NOMO-1 (cell line): Measurements from ENCODE around the gene FAM83D.
A peak's percentile ranks its signal among the peaks of the same experiment; 100 is the strongest.

Source experiments
- DNase-seq, 2 experiments: peaks; one replicate each; lab custom pipeline; 2025; ENCODE audit not compliant: unreplicated experiment in 2 of 2; lab: John Stamatoyannopoulos, UW

FAM83D gene, protein sequence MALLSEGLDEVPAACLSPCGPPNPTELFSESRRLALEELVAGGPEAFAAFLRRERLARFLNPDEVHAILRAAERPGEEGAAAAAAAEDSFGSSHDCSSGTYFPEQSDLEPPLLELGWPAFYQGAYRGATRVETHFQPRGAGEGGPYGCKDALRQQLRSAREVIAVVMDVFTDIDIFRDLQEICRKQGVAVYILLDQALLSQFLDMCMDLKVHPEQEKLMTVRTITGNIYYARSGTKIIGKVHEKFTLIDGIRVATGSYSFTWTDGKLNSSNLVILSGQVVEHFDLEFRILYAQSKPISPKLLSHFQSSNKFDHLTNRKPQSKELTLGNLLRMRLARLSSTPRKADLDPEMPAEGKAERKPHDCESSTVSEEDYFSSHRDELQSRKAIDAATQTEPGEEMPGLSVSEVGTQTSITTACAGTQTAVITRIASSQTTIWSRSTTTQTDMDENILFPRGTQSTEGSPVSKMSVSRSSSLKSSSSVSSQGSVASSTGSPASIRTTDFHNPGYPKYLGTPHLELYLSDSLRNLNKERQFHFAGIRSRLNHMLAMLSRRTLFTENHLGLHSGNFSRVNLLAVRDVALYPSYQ

DNA sequence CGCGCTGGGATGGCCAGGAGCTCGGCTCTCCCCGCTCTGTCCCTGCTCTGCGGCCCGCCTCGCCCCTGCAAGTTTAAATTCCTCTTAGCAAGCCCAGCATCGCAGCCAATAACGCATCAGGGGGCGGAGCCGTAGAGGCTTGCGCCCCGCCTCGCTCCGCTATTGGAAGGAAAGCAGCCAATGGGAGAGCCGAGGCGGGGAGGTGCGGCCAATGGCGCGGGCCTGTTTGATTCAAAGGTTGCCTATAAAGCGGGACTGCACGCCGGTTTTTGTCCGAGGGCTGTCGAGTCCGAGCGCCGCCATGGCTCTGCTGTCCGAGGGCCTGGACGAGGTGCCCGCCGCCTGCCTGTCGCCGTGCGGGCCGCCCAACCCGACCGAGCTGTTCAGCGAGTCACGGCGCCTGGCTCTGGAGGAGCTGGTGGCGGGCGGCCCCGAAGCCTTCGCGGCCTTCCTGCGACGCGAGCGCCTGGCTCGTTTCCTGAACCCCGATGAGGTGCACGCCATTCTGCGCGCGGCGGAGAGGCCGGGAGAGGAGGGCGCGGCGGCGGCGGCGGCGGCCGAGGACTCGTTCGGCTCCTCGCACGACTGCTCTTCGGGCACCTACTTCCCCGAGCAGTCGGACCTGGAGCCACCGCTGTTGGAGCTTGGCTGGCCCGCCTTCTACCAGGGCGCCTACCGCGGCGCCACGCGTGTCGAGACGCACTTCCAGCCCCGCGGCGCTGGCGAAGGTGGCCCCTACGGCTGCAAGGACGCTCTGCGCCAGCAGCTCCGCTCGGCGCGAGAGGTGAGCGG lies at the start of gene FAM83D:
FAM83D (plus strand) TSS at position 276 of the 792 bp plus-strand sequence; CDS start at position 302, 26 bp downstream.
- DNase-seq, result peak; percentile 98

DNA sequence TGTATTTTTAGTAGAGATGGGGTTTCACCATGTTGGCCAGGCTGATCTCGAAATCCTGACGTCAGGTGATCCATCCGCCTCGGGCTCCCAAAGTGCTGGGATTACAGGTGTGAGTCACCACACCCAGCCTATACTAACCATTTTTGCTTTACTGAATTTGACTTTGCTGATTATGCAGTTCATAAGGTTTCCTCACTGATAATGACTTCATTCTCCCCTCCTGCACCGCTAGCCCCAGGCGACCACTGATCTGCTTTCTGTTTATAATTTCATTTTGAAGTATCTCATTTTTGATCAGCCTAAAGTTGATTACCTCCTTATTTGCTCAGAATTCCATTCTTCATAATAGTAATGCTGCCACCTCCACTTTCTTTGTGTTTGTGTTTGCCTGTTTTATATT lies 48.7 kb upstream of the FAM83D start:
- no peak for DNase-seq

DNA sequence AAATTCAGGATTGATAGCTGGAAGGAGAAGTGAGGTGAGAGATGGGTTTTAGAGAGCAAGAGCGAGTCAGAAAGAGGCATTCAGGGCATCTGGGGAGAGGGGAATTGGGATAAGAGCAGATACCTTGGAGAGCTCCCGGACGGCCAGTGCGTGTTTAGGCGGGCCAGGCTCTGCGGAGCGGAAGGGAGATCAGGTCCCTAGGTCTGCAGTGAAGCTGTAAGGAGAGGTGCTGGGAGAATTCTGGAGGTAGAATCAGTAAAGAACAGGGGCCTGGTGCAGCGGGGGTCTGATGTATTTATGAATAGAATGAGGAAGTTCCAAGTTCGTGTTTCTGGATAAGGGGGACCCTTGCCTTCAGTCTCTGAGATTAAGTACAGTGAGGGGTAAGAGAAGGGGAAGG lies 47.4 kb upstream of the FAM83D start:
- DNase-seq, result peak in 1 of 2 experiments; percentile 19

DNA sequence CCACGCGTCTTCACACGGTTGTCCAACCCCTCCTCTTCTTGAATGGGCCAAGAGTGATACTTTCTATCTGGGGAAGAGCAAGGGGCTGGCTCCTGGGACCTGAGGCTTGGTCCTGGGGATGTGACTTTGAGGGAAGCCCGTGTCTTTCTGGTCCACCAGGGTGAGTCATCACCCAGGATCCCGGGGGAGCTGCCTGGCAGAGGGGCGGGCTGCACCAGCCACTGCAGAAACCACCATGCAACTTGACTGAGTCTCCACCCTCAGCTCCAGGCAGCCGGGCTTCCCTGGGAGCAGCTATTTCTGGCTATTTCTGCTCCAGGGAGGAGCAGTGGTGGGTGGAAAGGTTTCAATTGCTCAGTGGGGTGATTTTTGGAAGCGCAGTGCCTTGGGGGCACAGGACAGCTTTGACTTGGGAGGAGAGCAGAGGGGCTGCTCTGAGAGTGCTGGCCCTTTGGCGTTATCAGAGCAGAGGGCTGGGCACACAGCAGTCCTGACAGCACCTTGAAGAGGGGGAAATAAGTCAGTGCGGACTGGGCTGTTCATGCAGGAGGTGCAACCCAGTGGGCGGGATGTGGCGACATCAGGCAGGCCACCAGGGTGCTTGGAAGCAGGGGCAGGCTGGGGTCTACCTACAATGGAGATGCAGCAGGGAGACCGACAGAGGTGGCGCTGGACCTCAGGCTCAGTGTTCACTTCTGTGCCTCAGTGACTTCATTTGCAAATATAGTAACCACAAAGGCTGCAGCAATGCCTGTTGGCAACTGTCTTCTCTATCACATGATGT lies 45.1 kb upstream of the FAM83D start:
- no peak for DNase-seq

DNA sequence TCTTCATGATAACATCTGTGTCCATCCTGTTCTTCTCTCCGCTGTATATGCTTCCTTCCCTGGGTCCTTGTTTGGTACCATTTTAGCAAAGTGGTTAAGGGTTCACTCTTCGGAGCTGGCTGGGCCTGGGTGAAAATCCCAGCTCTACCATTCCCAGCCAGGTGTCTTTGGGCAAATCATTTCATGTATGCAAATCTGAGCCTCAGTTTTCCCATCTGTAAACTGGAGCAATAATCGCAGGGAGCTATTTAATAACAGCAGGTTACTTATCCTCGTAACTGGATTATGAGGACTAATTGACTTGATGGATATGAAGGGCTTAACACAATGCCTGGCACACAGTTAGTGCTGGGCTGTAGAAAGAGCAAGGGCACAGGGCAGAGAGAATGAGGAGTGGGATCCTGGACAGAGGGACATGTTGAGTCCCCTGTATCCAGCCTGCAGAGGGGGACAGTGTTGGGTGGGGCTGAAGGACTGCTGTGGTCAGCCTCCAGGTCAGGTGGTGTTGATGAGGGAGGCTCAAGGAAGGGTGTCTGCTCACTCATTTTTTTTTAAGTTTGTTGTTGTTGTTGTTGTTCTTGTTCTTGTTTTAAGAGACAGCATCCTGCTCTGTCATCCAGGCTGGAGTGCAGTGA lies 44.3 kb upstream of the FAM83D start:
- no peak for DNase-seq

DNA sequence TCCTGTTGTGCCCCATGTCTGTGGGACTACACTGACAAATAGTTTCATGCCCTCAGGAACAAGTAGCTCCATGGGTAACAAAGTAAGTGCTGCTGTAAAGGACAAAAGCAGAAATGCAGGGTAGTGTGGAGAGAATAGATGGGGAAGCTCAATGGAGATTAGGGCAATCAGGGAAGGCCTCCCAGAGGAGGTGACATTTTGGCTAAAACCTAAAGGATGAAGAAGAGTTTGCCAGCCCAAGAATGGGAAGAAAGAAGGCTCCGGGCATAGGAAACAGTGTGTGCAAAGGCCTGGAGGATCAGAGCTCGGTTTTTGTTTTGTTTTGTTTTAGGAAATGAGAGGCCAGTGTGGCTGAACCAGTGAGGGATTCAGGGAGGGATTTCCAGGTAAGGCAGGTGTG lies 43.6 kb upstream of the FAM83D start:
- DNase-seq, result no peak

DNA sequence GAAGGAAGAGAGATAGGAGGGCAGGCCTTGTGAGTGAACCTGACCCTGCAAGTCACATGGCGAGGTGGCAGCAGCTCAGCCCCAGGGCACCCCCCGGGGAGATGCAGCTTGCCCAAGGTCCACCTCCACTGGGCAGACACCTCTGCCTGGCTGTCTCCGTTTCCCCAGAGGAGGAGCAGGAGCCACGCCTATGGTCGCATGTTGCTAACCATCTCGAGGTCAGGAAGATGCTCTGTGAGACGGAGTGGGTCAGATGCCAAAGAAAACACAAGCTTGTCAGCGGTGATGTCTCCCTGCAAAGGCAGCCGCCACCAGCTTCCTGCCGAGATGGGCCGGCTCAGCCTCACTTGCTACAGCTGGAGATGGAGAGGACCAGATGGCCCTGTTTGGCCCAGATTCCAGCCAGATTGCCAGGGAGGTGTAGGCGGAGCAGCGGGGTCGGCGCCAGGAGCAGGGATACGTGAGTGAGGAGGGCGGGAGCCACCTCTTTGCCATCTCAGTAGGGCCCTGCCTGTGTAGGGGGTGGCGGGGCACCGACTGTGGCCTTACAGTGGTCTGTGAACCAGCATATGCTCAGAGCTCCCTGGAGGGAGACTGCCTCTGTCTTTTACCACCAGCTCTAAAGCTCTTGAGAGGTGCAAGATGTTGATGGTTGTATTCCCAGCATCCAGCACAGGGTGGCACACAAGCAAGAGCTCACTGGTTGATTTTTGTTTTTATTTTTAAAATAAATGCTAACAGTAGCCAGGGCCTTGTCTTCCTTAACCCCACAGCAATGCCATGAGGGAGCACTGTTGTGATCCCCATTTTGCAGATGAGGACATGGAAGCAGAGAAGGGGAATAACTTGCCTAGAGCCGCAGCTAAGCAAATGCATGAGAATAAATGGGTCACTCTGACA lies 42.9 kb upstream of the FAM83D start:
- DNase-seq, result no peak

DNA sequence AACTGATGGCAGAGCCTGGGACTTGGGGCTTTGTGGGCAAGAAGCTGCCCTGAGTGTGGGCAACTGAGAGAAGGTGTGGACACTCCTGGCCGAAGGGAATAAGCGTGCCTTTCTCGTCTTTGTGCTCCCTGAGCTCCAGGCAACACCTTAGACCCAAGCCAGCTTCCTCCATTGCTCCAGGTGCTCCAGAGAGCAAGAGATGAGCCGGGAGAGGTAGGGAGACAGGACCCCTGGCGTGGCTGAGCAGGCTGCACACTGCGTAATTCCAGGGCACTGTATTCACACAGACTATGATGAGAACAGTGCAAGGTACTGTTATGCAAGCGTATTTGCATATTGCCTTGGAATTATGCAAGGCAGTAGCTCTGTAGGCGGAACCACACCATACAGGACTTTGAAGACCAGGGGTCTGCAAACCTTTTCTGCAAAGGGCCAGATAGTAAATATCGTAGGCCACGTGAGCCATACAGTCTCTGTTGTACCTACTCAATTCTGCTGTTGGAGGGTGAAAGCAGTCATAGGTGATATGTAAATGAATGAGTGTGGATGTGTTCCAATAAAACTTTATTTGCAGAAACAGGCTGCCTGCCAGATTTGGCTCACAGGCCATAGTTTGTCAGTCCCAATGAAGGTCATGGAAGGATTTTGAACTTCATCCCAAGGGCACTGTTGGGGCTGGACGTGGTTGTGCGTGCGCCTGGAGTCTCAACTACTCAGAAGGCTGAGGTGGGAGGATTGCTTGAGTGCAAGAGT lies 42.1 kb upstream of the FAM83D start:
- DNase-seq, result peak; percentile 53 to 75

DNA sequence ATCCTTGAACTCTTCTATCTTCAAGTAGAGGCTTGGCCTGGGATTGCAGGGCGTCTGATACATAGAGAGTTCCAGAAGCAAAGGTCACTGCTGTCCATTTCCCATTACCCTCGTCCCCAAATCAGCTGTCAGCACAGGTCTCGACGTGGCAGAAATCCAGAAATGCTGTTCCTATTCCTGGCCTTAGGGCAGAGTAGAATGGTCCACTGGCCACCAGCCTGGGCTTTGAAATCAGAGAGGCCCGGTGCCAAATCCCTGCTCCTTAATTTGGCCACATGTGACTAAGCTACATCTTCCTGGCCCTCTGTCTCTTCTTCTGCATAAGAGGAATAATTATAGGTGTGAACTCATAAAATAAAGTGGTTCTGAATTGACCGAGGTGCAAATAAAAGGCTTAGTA lies 40.9 kb upstream of the FAM83D start:
- DNase-seq, result no peak

DNA sequence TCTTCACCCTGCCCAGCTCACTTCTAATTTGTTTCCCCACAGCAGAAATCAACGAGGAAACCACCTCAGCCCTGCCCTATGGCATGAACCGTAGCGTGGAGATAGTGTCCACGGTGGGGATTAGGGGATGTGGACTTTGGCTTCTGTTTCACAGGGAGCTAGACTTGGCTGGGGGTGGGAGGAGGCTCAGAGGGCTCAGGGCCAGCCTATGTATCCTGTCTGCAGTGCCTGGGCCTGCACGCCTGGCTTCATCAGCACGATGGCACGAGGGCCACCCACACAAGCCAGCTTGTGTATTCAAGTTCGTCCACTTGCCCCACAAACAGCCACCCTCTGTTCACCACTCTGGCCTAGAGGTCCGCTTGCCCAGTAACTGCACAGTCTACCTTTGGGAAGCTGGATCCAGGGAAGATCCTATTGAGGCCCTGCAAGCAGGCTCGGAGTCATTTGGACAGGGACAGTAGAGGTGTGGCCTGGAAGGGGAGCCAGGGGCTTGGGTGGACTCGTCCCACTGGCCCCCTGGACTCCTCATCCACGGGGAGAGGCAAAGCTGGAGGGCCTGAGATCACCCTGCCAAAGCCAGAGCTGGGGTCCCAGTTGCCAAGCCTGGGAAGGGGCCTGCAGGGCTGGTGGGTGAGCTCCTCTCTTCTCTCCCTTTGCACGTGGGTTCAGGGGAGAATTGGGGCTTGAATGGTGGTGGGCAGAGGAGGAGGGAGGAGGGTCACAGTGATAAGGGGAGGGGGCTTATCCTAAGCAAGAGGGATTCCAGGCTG lies 38.0 kb upstream of the FAM83D start:
- DNase-seq, result no peak

DNA sequence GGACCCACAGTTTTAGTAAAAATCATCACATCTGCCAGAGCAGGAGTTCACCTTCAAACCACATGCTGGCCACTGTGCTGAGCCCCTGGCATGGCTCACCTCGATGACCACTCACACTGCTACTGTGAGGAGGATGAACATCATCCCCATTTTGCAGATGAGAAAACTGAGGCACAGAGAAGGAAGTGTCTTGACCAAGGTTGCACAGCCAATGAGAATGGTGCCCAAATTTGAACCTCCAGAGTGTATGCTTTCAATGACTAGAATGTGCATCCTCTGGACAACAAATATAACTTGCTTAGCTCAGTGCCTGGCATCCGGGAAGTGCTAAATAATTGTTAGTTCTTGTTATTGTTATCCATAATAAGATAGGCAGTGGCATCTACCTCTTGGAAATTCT lies 37.2 kb upstream of the FAM83D start:
- DNase-seq, result no peak

DNA sequence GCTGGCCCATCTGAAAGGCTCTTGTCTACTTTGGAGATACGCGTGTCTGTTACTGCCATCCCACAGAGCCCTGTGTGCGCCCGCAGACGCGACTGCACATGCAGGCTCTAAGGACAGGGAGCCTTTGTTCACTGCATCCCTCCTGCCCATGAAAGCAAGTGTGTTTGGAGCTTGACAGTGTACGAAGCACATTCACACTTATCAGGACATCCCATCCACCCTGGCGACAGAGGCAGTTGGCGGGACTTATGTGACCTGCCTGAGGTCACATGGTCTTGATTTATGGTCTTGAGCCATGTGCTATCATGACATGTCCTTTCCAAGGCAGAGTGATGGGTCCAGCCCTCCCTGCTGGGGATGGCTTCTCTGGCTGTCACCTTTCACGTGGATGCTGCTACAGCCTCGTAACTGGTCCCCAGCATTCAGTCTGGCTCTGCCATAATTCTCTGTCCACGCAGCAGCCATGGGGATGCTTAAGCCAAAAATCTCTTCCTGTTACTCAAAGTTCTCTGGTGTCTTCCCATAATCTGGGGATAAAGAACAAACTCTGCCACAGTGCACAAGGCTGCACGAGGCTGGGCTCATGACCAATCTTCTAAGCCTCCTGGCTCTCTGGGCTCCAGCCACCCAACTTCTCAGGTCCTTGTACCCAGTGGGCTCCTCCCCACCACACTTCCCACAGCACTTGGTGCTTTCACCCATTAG lies 36.3 kb upstream of the FAM83D start:
- no peak for DNase-seq

DNA sequence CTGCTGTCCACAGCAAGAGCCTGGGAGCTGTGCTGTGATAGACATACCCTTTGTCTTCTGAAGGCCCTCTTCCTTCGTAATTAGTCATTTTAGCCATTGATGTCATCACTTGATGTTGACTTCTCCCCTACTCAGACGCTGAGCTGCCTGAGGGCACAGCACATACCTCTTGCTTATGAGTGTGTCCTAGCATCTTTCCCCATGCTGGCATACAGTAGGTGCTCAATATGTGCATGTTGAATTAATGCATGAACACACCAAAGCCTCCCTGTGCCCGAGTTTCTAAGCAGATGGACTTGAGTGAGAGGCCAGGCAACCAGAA lies 35.8 kb upstream of the FAM83D start:
- DNase-seq, result no peak

DNA sequence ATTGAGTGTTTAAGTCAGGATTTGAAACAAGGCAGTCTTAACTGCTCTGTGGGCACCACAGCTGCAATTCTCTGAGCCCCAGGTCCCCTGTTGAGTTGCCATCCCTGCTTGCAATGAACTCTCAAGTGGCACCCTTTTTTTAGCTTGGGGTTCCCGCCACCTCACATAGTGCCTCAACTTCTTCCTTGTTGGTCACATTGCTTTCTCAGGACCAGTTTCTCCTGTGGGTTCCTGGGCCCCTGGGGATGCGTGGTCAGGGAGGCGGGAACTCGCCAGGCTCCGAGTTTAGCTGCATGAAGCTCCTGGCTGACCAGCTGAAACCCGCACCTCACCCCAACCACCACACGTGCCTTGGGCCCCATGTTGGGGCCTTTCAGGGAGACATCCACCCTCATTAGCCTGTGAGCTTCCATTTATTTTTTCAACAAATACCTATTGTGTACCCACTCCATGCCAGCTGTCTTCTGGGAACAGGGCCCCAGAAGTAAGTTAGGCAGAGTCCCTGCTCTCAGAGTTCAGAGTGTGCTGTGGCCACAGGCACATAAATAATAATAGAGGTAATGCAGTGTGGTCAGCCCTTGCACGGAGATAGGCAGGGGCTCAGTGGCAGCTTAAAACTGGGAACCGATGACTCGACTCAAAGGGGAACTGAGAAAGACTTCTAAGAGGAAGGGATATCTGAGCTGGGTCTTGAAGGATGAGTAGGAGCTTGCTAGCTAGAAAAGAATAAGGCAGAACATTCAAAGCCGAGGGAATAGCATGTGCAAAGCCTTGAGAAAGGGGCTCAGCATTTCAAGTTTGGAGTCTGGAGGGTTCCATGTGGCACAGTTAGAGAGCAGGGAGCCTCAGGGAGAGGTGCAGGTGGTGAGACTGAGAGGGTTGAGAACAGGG lies 33.9 kb upstream of the FAM83D start:
- peak; percentile 44 to 77 for DNase-seq

DNA sequence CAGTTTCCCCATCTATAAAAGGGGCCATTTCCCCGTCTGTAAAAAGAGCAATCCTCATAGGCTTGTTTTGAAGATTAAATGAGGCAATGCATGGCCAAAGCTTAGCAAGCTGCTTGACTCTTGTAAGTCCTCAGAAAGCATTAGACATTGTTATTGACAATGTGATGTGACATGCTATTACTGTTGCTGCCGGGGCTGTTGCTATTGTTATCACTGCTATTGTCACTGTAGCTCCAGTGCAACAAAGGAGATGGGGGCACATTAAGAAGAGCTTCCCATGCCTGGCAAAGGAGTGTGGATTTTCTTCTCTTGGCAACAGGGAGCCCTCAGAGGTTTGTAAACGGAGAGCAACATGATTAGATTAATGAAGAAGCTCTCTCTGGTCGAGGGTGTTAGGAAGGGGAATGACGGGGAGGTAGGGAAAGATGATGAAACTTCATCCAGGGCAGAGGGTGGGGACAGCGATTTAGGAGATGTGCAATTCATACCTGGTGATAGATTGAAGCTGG lies 33.1 kb upstream of the FAM83D start:
- no peak for DNase-seq

DNA sequence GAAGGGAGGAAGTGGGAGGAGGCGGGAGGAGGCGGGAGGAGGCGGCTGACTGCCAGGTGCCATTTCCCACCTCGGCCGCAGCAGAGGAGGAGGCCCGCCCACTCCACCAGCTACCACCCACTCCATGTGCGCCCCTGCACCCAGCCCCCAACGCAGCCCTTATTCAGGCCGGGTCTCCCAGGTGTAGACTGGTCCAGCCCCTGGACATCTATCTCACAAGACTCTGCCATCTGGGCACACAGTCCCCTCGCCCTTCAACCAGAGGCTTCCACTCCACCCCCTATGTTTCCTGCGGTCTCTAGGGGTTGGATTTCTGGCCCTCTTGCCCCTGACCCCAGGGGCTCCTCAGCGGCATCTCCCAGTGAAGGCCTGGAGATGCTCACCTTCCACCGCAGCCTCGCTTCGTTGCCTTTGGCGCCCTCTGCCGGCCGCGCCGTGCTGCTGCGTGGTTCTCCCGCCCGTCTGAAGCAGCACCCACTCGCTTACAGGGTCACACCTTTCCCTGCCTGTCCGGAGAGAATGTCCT lies 32.6 kb upstream of the FAM83D start:
- DNase-seq, result peak; percentile 33 to 44
